PC-3 (cell line): ENCODE measurements around the gene DGCR2.

Source experiments
- CTCF ChIP-seq: fragments of 300-600 bp; sonication (generic); conservative IDR thresholded peaks from 2 replicates; pipeline ENCODE4 v1.5.1; 2017; ENCODE audit warnings: antibody characterized with exemption, low read depth, mild to moderate bottlenecking, low read length
- EZH2phosphoT487 ChIP-seq: fragments of 300-600 bp; sonication (generic); IDR thresholded peaks from 2 replicates; pipeline ENCODE4 v1.6.1; 2018; ENCODE audit warnings: mild to moderate bottlenecking, antibody characterized with exemption, low read length, borderline replicate concordance

GRCh38 chr22:19111584-19111983 is 10.6 kb downstream of the DGCR2 start:
- TF ChIP-seq CTCF (no peak), EZH2phosphoT487 (no peak)
